KG1 (cell line): ENCODE data around the gene CACNA1B.

ENCODE experiments used
- DNase-seq: peaks from one replicate; lab custom pipeline; 2025; lab: John Stamatoyannopoulos, UW

Gene CACNA1B

DNA sequence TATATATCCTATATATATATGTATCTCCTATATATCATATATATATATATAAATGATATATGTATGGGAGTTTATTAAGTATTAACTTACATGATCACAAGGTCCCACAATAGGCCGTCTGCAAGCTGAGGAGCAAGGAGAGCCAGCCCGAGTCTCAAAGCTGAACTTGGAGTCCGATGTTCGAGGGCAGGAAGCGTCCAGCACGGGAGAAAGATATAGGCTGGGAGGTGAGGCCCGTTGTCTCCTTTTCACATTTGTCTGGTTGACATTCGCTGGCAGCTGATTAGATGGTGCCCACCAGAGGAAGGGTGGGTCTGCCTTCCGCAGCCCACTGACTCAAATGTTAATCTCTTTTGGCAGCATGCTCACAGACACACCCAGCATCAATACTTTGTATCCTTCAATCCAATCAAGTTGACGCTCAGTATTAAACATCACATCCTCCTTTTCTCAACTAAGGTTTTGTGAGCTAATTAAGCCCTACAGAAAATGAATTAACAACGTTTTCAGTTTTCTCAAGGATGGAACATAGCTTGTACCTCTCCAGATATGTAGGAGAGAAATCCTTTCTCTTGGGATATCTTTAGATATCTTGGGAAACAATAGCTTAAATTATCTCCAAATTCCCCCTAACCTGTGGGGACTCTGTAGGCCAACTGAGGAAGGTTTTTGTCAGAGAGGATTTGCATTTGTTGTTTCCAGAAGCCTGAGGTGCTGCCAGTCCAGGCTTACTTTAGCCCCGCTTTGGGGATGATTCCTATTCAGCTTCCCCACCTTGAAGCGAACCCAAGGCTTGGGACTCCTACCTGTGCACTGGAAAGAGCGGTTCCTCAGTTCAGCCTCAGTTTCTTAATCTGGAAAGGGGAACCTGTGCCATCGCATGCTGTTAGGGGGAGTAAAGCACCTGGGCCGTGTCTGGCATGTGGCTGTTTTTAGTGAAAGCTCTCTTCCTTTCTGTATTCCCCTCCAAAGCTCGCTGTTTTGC, 163.2 kb downstream of the CACNA1B start:
- no peak for DNase-seq

- DNase-seq = no peak
Measured at GRCh38 chr9:138042146-138042545, 164.6 kb downstream of the CACNA1B start.

DNA sequence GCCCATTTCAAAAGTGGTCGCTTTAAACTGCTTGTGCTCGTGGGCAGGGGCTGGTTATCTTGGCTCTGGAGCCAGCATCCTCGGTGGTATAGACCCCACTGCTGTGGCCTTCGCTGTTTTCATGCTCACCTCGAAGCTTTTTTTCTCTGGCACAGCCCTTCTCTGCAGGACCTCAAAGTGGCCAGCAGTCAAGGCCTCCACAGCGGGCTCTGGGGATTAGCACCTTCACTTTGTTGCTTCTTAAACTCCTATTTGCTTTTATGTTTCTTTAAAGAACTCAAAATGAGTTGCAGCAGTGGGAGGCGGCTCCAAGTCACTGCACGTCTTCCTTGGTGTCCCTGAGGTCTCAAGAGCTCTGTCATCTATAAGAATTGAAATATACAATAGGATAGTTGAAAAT, 165.1 kb downstream of the CACNA1B start:
- no peak for DNase-seq

DNA sequence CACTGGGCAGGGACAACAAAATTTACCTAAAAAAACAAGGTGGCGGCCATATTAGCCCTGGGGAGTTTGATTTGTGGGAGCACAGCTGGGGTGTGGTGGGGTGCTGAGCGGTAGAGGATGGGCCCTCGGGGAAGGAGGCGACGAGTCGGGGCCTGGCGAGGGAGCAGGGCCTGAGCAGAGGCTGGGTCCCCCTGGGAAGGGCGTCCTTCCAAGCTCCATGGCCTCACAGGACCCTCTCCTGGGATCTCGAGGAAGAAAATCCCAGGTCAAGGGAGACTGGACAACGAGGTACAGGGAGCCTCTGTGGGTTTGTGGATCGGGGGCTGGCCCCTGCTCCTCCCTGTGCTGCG, 165.5 kb downstream of the CACNA1B start:
- DNase-seq = no peak

DNA sequence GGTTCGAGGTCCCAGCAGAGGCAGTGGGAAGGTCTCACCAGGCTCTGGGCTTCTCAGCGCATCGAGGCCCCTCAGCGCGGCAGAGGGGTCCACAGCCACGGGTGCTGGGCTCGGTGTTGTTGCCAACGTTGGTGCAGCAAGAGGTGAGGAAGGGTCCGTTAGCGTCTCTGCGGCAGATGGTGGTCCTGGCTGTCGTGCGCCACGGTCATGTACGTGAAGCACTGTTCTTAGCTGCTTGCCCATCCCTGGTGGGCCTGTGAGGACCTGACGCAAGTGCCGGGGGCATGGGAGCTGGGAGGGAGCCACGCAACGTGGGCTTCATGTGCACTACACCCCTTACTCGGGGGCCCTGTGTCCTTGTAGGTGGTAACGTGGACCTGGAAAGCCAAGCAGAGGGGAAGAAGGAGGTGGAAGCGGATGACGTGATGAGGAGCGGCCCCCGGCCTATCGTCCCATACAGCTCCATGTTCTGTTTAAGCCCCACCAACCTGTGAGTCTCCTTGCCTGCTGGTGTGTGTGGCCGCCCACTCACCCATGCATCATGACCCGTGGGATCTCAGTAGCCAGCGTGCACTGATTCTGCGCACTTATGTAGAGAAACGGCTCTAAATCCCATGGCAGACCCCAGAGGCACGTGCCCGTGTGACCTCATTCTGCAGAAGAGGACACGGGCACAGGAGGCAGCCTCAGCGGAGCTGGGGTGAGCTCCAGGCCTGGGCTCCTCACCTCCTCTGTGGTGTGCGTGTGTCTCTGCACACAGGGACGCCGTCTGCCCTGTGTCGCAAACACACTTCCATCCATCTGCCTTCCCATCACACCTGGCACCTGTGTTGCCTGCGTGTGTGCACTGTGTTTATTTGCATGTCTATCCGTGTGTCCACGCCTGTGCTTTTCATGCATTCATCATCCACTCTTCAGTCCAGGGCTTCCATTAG, 166.1 kb downstream of the CACNA1B start:
- no peak for DNase-seq

DNA sequence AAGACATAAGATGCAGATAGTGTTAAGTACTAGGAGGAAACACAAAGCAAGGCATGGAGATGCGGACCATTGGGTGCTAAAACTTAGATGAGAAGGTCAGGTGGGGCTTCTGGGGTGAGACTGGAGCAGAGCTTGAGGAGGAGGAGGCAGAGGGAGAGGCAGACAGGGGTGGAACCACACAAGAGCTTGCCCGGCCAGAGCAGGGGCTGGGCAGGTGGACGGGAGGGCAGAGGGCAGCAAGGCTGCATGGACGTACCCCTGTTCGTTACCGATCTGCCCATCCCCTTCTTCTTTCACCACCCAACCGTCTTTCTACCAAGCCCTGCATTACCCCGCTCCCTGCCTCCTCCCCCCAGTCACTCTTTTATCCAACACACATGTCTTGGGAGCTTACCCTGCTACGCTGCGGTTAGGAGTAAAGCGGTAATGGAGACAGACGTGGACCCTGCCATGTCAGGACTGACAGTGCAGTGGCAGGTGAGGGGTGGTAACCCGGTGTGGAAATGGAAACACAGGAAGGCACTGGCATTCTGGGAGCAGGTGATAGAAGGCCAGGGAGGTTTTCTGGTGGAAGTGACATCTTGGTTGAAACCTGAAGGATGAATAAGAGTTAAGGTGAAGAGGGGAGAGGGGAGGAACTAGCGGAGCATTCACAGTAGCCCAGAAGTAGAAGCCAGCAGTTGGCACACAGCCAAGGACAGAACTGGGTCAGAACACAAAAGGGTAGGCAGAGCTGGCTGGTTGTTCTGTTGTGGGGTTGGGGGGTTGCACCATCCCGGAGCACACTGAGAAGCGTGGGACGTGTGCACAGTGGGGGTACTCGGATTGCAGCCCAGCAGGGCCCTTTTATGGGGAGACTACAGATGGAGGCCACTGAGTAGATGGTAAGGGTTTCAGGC, 167.2 kb downstream of the CACNA1B start:
- DNase-seq = no peak

DNA sequence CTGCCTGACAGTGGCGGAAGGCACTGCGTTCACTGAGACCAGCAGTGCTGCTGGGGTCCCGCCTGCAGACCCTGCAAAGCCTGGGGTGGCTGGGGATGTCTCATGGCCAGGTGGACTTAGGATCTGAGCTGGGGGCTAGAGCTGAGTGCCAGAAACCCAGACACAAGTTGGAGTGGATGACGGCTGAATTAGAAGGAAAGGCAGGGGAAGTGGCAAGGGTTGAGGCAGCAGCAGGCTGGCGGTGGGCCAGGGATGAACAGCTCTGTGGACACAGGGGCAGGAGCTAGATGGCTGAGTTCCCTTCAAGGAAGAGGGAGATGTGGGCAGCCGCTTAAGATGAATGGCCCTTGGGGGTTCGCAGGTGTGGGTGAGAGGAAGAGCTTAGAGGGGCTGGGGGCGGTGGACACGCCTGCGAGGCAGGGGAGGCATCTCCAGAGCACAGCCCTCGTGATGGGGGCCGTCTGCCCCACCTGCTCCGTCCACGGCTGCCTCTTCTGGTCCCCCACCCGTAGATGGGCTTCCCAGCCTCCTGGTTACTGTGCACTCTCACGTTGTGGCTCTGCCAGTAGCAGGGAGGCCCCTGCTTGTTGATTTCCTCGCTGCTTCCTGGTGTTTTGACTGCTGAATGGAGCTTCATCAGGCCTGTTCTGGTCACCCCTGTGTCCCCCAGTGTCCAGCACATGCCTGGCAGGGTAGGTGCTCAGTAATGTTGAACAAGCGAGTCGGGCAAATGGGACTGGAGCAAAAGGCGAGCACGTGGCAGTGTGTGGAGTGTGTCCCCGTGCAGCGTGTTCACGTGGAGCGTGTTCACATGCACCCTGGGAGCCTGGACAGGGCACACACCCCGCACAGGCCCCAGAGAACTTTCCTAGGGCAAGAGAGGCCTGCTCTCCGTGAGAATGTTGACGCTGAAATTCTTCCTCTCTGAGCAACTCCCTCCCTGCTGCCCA, 168.2 kb downstream of the CACNA1B start:
- no peak for DNase-seq

DNA sequence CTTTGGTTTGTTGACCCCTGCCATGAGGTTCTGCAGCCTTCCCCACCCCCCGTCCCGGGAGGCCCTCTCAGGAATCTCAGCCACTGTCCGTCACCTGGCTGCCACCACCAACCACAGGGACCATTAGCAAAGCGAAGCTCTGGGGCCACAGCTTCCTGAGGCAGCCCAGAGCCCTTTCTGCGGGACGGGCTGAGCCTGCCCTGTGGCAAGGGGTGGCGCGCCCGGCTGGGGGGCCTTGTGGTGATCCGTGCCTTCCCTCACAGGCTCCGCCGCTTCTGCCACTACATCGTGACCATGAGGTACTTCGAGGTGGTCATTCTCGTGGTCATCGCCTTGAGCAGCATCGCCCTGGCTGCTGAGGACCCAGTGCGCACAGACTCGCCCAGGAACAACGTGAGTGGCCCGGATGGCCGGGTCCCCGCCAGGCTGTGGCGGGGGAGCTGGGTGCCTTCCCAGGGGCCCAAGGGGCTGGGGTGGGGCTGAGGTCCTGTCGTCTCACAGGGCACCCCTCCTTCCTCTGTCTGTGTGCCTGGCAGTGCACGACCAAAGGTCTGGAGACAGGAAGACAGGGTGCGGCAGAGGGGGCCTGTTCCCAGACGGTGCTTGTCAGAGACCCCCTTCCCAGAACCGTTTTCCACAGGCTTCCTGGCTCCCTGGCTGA, 169.2 kb downstream of the CACNA1B start:
- DNase-seq = no peak

DNA sequence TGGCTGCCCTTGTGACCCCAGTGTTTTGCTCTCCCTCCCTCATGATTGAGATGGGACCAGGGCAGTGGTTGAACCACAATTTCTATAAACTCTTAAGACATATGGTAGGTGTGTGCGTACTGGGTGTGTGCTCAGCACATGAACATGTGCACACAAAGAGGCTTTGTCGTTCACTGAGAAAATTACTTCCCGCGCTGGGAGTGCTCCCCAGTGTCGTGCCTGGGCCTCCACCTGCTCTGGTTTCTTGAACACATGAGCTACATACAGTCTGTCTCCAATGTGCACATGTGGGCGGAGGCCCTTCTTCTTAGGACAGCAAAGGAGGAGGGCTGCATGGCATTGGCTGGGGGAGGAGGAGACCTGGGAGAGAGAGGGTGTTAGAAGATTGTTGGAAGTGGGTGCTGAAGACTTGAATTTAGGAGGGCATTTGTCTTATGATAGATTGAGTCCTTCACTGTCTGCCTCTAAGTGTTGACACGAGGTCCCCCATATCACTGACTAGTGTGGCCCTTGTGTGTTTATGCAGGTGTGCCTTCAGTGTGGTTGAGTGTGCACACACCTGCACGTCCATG, 170.0 kb downstream of the CACNA1B start:
- DNase-seq = no peak

- DNase-seq = no peak
Measured at GRCh38 chr9:138048184-138048583, 170.6 kb downstream of the CACNA1B start.

- no peak for DNase-seq
Measured at GRCh38 chr9:138049085-138049778, 171.7 kb downstream of the CACNA1B start.

- DNase-seq = no peak
Measured at GRCh38 chr9:138049779-138050471, 172.3 kb downstream of the CACNA1B start.

- DNase-seq = no peak
Measured at GRCh38 chr9:138050472-138051330, 173.1 kb downstream of the CACNA1B start.

DNA sequence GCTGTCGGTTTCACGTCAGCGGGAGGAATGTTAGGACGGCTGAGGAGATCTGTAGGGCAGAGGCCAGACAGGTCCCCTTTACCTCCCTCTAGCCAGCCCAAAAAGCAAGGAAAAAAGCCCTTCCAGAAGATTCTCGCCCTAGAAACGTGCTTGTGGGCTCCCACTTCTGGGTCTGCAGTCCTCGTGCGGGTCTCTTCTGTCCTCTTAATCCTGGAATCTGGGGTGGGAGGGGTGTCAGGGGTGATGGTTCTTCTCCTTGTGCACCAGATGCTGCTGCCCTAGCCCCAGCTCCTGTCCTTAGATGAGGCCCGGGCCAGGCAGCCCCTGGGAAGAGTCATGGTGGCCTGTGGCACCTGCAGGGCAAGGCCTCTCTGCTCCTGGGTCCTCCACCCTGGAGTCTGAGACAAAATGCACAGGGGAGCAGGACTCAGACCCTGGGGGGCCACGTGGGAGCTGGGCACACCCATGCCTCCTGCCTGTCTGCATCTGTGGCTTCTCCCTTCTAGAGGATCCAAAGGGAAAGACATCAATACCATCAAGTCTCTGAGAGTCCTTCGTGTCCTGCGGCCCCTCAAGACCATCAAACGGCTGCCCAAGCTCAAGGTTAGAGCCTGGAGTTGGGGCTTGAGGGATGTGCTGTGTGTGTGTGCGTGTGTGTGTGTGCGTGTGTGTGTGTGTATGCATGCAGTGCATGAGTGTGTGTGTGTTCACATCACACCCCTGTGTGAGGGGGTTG, 174.2 kb downstream of the CACNA1B start:
- no peak for DNase-seq

GRCh38 chr9:138052322-138052615, 174.7 kb downstream of the CACNA1B start:
- no peak for DNase-seq

DNA sequence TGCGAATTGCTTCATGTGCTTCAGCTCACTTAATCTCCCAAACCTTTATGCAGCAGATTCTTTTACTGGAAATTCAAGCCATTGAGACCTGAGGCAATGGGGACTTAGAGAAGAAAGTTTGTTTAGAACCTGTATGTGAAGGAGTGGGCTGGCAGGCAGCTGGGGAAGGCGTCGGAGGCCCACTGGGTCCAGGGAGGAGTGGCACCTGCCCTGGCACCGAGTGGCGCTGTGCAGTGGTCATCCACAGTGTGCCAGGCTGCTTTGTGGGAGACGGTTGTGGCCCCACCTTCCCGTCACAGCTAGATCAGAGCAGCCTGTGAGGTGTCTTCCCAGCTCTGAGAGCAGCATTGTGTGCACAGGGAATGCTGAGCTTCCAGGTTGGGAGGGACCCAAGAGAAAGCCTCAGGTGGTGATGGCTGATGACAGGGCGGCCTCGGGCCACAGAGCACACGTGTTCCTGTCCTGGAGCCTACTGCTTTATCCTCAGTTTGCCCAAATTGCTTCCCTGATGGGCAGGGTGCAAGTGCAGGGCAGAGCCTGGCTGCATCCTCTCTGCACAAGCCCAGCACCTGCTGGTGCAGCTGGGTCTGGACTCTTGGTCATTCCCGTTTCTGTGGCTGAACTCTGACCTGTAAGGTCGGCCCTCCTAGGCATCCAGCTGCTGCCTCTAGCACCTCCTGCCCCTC, 175.2 kb downstream of the CACNA1B start:
- DNase-seq = no peak
